Measurements from ENCODE around the gene COL18A1. TPM values are rescaled to one million over a fixed set of nuclear protein-coding genes. Genes with fewer than 3 reads are reported as not detected.
A peak's percentile ranks its signal among the peaks of the same experiment; 100 is the strongest.

The COL18A1 gene
- polyA plus RNA-seq, 1 experiment, result 25.3 TPM

- CTCF ChIA-PET, result interaction anchor here (0.7 to 1.2 kb wide), 3 partner anchors 180 to 335 kb away, joined by 3 to 4 read pairs (median 3); no protein-coding TSS in a partner anchor
- TF ChIP-seq, protein P1, sequence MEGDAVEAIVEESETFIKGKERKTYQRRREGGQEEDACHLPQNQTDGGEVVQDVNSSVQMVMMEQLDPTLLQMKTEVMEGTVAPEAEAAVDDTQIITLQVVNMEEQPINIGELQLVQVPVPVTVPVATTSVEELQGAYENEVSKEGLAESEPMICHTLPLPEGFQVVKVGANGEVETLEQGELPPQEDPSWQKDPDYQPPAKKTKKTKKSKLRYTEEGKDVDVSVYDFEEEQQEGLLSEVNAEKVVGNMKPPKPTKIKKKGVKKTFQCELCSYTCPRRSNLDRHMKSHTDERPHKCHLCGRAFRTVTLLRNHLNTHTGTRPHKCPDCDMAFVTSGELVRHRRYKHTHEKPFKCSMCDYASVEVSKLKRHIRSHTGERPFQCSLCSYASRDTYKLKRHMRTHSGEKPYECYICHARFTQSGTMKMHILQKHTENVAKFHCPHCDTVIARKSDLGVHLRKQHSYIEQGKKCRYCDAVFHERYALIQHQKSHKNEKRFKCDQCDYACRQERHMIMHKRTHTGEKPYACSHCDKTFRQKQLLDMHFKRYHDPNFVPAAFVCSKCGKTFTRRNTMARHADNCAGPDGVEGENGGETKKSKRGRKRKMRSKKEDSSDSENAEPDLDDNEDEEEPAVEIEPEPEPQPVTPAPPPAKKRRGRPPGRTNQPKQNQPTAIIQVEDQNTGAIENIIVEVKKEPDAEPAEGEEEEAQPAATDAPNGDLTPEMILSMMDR (IDR thresholded peaks at IDR 0.05; ENCODE audit: low read depth, low read length), result no peak
- POLR2A ChIA-PET, result interaction anchor here (1.2 to 2.6 kb wide), 2 partner anchors 12 to 16 kb away, joined by 4 to 13 read pairs; no protein-coding TSS in a partner anchor
These were observed 66.7 kb downstream of the COL18A1 start for GRCh38 chr21:45471525-45472221.

GRCh38 chr21:45472445-45473365, 67.7 kb downstream of the COL18A1 start:
- POLR2A ChIA-PET, result interaction anchor here (1.2 kb wide), 1 partner anchor 17 kb away, joined by 4 read pairs; no protein-coding TSS in a partner anchor
- H3K27me3 ChIP-seq (ENCODE audit: control insufficient read depth, insufficient read depth, low read length), result no peaks in the 10 kb centered on the region
- peaks cover 4% of the 10 kb centered on the region; the same call in 1 of the 2 replicates for H3K9me3 ChIP-seq (ENCODE audit: control insufficient read depth, insufficient read depth, low read length)
- H3K4me3 ChIP-seq (ENCODE audit: low read depth, low read length), result no peak overlapping the region
- TF ChIP-seq, protein P1 (IDR thresholded peaks at IDR 0.05; ENCODE audit: low read depth, low read length), result no peak
- CTCF ChIA-PET, result interaction anchor here (0.7 to 0.9 kb wide), 2 partner anchors 181 to 182 kb away, joined by 3 to 4 read pairs; no protein-coding TSS in a partner anchor
- no peak overlapping the region for H3K27ac ChIP-seq (ENCODE audit: low read depth, low read length)
- no peak for DNase-seq (ENCODE audit: low read depth, low spot score)

More at GRCh38 chr21:45471525-45472221, 66.7 kb downstream of the COL18A1 start:
- DNase-seq (ENCODE audit: low read depth, low spot score), result peak; percentile 42
- Histone ChIP-seq H3K27me3 (ENCODE audit: control insufficient read depth, insufficient read depth, low read length) (no peaks in the 10 kb centered on the region), H3K9me3 (ENCODE audit: control insufficient read depth, insufficient read depth, low read length) (peaks cover 4% of the 10 kb centered on the region; the same call in 1 of the 2 replicates), H3K4me3 (ENCODE audit: low read depth, low read length) (peak overlapping the region; percentile 25), H3K27ac (ENCODE audit: low read depth, low read length) (peak overlapping the region; percentile 91)

GRCh38 chr21:45473496-45474322, 68.7 kb downstream of the COL18A1 start:
- DNase-seq (ENCODE audit: low read depth, low spot score), result no peak
- TF ChIP-seq, protein P1 (IDR thresholded peaks at IDR 0.05; ENCODE audit: low read depth, low read length), result peak; percentile 9; the same call in 1 of the 2 replicates
- Histone ChIP-seq H3K27me3 (ENCODE audit: control insufficient read depth, insufficient read depth, low read length) (no peaks in the 10 kb centered on the region), H3K4me3 (ENCODE audit: low read depth, low read length) (no peak overlapping the region), H3K9me3 (ENCODE audit: control insufficient read depth, insufficient read depth, low read length) (peaks cover 5% of the 10 kb centered on the region; the same call in 1 of the 2 replicates), H3K27ac (ENCODE audit: low read depth, low read length) (no peak overlapping the region)
- CTCF ChIA-PET, result no interaction called here
- POLR2A ChIA-PET, result no interaction called here

DNA sequence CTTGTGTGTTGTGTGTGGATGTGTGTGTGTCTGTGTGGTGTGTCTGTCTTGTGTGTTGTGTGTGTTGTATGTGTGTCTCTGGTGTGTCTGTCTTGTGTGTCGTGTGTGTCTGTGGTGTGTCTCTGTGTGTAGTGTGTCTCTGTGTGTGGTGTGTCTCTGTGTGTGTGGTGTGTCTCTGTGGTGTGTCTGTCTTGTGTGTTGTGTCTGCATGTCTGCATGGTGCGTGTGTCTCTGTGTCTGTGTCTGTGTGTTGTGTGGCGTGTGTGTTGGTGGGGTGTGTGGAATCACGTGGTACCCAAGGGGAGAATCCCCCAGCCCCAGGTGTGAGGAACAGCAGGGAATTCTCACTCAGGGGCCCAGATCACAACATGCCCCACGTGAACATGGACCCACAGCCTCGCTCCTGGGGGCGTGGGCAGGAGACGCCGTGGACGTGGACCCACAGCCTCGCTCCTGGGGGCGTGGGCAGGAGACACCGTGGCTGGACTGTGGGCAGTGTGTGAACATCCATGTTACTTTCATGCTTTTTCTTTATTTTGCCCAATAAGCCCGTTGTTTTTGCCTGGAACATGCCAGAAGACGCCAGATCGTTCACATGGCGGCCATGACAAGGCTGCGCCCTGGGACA, 69.5 kb downstream of the COL18A1 start:
- TF ChIP-seq, protein P1 (IDR thresholded peaks at IDR 0.05; ENCODE audit: low read depth, low read length), result no peak
- Histone ChIP-seq H3K27me3 (ENCODE audit: control insufficient read depth, insufficient read depth, low read length) (no peaks in the 10 kb centered on the region), H3K4me3 (ENCODE audit: low read depth, low read length) (no peak overlapping the region), H3K9me3 (ENCODE audit: control insufficient read depth, insufficient read depth, low read length) (peaks cover 7% of the 10 kb centered on the region; the same call in 1 of the 2 replicates), H3K27ac (ENCODE audit: low read depth, low read length) (no peak overlapping the region)
- CTCF ChIA-PET, result no interaction called here
- POLR2A ChIA-PET, result no interaction called here
- no peak for DNase-seq (ENCODE audit: low read depth, low spot score)
